HepG2 (cell line): ENCODE measurements around the gene DQX1.

ENCODE experiments used
- ESRRA ChIP-seq: sonication (generic); formaldehyde crosslinking; IDR thresholded peaks from 2 replicates; pipeline ENCODE4 v1.5.1; 2020; ENCODE audit warnings: mild to moderate bottlenecking, low read depth, missing genetic modification reagents
- EZH2 ChIP-seq: conservative IDR thresholded peaks from 2 replicates; pipeline ENCODE4 v1.6.1; 2012; ENCODE audit warnings: mild to moderate bottlenecking, low read depth, low read length, moderate library complexity
- HMGA1 ChIP-seq: sonication (generic); formaldehyde crosslinking; conservative IDR thresholded peaks from 2 replicates; pipeline ENCODE4 v1.4.0; 2020; ENCODE audit warnings: missing genetic modification reagents
- HNRNPH1 ChIP-seq: fragments of 200-400 bp; formaldehyde crosslinking; optimal IDR thresholded peaks from 2 replicates; pipeline ENCODE3; 2017; ENCODE audit warnings: mild to moderate bottlenecking, low read depth, low read length
- KLF16 ChIP-seq, 2 experiments: sonication (generic) in 1 of 2; formaldehyde crosslinking in 1 of 2; IDR thresholded peaks; 2 replicates each; pipeline versions ENCODE4 v1.6.1 to v1.8.0; 2016 to 2023; ENCODE audit warnings: missing genetic modification reagents in 2 of 2, missing compliant biosample characterization in 1 of 2
- NFE2L2 ChIP-seq: fragments of 150-350 bp; IDR thresholded peaks from 2 replicates; pipeline ENCODE4 v1.6.1; 2014; ENCODE audit warnings: low read length
- PRDM15 ChIP-seq: sonication (generic); formaldehyde crosslinking; IDR thresholded peaks from 2 replicates; pipeline ENCODE4 v1.4.0; 2020; ENCODE audit warnings: missing genetic modification reagents
- RFX1 ChIP-seq: fragments of 450-650 bp; IDR thresholded peaks from 2 replicates; pipeline ENCODE4 v1.6.1; 2017
- SNAPC2 ChIP-seq: sonication (generic); formaldehyde crosslinking; IDR thresholded peaks from 2 replicates; pipeline ENCODE4 v1.8.1; 2022; ENCODE audit warnings: mild to moderate bottlenecking, missing genetic modification reagents
- TRIM24 ChIP-seq: sonication (generic); formaldehyde crosslinking; IDR thresholded peaks from 2 replicates; pipeline ENCODE4 v1.8.0; 2022; ENCODE audit warnings: mild to moderate bottlenecking, missing genetic modification reagents
- U2AF2 ChIP-seq: fragments of 200-400 bp; formaldehyde crosslinking; IDR thresholded peaks from 2 replicates; pipeline ENCODE4 v1.6.1; 2017; ENCODE audit warnings: low read depth, mild to moderate bottlenecking, low read length
- YY1 ChIP-seq: IDR thresholded peaks from 2 replicates; pipeline ENCODE4 v1.6.1; 2011; ENCODE audit warnings: low read length, low read depth, moderate library complexity, mild to moderate bottlenecking; ENCODE audit not compliant: insufficient read depth, insufficient replicate concordance
- ZNF672 ChIP-seq: sonication (generic); formaldehyde crosslinking; IDR thresholded peaks from 2 replicates; pipeline ENCODE4 v1.8.1; 2022; ENCODE audit warnings: missing genetic modification reagents
- ZSCAN21 ChIP-seq: sonication (generic); formaldehyde crosslinking; IDR thresholded peaks from 2 replicates; pipeline ENCODE4 v1.8.0; 2022; ENCODE audit warnings: mild to moderate bottlenecking, missing genetic modification reagents, moderate library complexity, borderline replicate concordance

GRCh38 chr2:74544634-74545033 lies 18.6 kb upstream of the DQX1 start:
- no peak for TF ChIP-seq ESRRA (CRISPR knock-in tag)
- TF ChIP-seq U2AF2: no peak
- TF ChIP-seq ZSCAN21 (CRISPR knock-in tag): no peak
- TF ChIP-seq ZNF672 (CRISPR knock-in tag): no peak
- no peak for TF ChIP-seq KLF16 (CRISPR knock-in tag; IDR thresholded peaks at IDR 0.05)
- TF ChIP-seq TRIM24: no peak
- TF ChIP-seq HMGA1: no peak
- no peak for TF ChIP-seq NFE2L2
- TF ChIP-seq RFX1: no peak
- TF ChIP-seq YY1: no peak
- TF ChIP-seq SNAPC2: no peak
- no peak for TF ChIP-seq HNRNPH1
- no peak for TF ChIP-seq PRDM15 (CRISPR knock-in tag)
- TF ChIP-seq EZH2: no peak
